Measurements from ENCODE around the gene PITHD1.

- TF ChIP-seq CTCF (conservative IDR thresholded peaks at IDR 0.05; ENCODE audit: low read length) (no peak), EZH2phosphoT487 (IDR thresholded peaks at IDR 0.05; ENCODE audit: borderline replicate concordance) (no peak)
Measured at GRCh38 chr1:23779826-23780371, 1.7 kb downstream of the PITHD1 start.
